IMR-90 (cell line): Measurements from ENCODE around the gene IRF5. TPM values are rescaled to one million over a fixed set of nuclear protein-coding genes. Genes with fewer than 3 reads are reported as not detected.
A peak's percentile ranks its signal among the peaks of the same experiment; 100 is the strongest.

Source experiments
- ATAC-seq: fragments of 200-7000 bp; cut with Tn5 transposase; 2 replicates; pipeline ENCODE4 v1.9.1; 2020; ENCODE audit warnings: low read depth, mild to moderate bottlenecking, moderate library complexity
- BruUV-seq: library from RNA; stranded (reverse); fragments of 400-500 nt; replicated peaks from 2 replicates; lab custom pipeline; 2021; lab: Mats Ljungman, UMichigan
- CTCF ChIA-PET: fragments of 300-600 bp; formaldehyde crosslinking; extraction: SDS; loops from one replicate; lab custom pipeline; 2021; ENCODE audit warnings: antibody characterized with exemption; lab: Yijun Ruan, JAX
- POLR2A ChIA-PET: fragments of 300-600 bp; sonication (Branson Sonifier 250); formaldehyde crosslinking; loops from one replicate; lab custom pipeline; 2022; ENCODE audit warnings: antibody characterized with exemption; ENCODE audit not compliant: unreplicated experiment; lab: Charles Lee
- DNase-seq: peaks from one replicate; pipeline ENCODE4 v3.0.0; 2013
- H2AFZ ChIP-seq: replicated peaks from 2 replicates; pipeline ENCODE3; 2013; ENCODE audit warnings: low read length, mild to moderate bottlenecking; ENCODE audit not compliant: poor library complexity
- H2AK5ac ChIP-seq: 2 replicates; pipeline ENCODE4 v1.6.1; 2013; ENCODE audit warnings: low read depth, low read length, inconsistent platforms
- H2AK9ac ChIP-seq: replicated peaks from 2 replicates; pipeline ENCODE3; 2013; ENCODE audit warnings: mild to moderate bottlenecking, low read depth, low read length, moderate library complexity; ENCODE audit not compliant: poor library complexity
- H2BK120ac ChIP-seq: 2 replicates; pipeline ENCODE4 v1.6.1; 2013; ENCODE audit warnings: low read depth, low read length, inconsistent platforms
- H2BK15ac ChIP-seq: 3 replicates; pipeline ENCODE4 v1.6.1; 2013; ENCODE audit warnings: low read depth, low read length, inconsistent platforms
- H2BK20ac ChIP-seq: 2 replicates; pipeline ENCODE4 v1.6.1; 2013; ENCODE audit warnings: low read depth, mild to moderate bottlenecking, inconsistent platforms, low read length, moderate library complexity
- H2BK5ac ChIP-seq: 2 replicates; pipeline ENCODE4 v1.6.1; 2013; ENCODE audit warnings: mild to moderate bottlenecking, low read depth, low read length, inconsistent platforms; ENCODE audit not compliant: poor library complexity, severe bottlenecking
- H3K14ac ChIP-seq: replicated peaks from 2 replicates; pipeline ENCODE4 v1.6.1; 2013; ENCODE audit warnings: low read depth, low read length, inconsistent platforms
- H3K18ac ChIP-seq: 2 replicates; pipeline ENCODE4 v1.6.1; 2013; ENCODE audit warnings: low read depth, low read length, control low read depth
- H3K23ac ChIP-seq: 2 replicates; pipeline ENCODE4 v1.6.1; 2013; ENCODE audit warnings: low read depth, low read length, inconsistent platforms
- H3K27ac ChIP-seq: 2 replicates; pipeline ENCODE4 v1.5.1; 2013; ENCODE audit warnings: mild to moderate bottlenecking, control low read depth, low read length; ENCODE audit not compliant: insufficient read depth
- H3K27me3 ChIP-seq: 2 replicates; pipeline ENCODE4 v1.6.1; 2013; ENCODE audit warnings: low read length; ENCODE audit not compliant: control insufficient read depth, insufficient read depth
- H3K36me3 ChIP-seq: 2 replicates; pipeline ENCODE4 v1.6.1; 2013; ENCODE audit warnings: low read length, mixed read lengths; ENCODE audit not compliant: control insufficient read depth, insufficient read depth
- H3K4ac ChIP-seq: 2 replicates; pipeline ENCODE4 v1.6.1; 2013; ENCODE audit warnings: low read depth, low read length, inconsistent platforms
- H3K4me1 ChIP-seq: 2 replicates; pipeline ENCODE4 v1.6.1; 2013; ENCODE audit warnings: low read length, mixed read lengths; ENCODE audit not compliant: control insufficient read depth, insufficient read depth
- H3K4me2 ChIP-seq: 2 replicates; pipeline ENCODE4 v1.6.1; 2013; ENCODE audit warnings: low read depth, mild to moderate bottlenecking, control low read depth, low read length, moderate library complexity
- H3K4me3 ChIP-seq: 2 replicates; pipeline ENCODE4 v1.5.1; 2013; ENCODE audit warnings: low read depth, mild to moderate bottlenecking, control low read depth, low read length, moderate library complexity; ENCODE audit not compliant: insufficient read depth
- H3K56ac ChIP-seq: 2 replicates; pipeline ENCODE4 v1.6.1; 2013; ENCODE audit warnings: low read length, inconsistent platforms; ENCODE audit not compliant: insufficient read depth; ENCODE audit errors: extremely low read depth
- H3K79me1 ChIP-seq, 2 experiments: 2 replicates each; pipeline ENCODE4 v1.6.1; 2013; ENCODE audit warnings: low read length in 2 of 2, inconsistent platforms in 1 of 2, low read depth in 1 of 2
- H3K9ac ChIP-seq: 2 replicates; pipeline ENCODE4 v1.6.1; 2013; ENCODE audit warnings: low read depth, low read length, control low read depth
- H3K9me1 ChIP-seq: 2 replicates; pipeline ENCODE4 v1.6.1; 2013; ENCODE audit warnings: low read length, inconsistent platforms; ENCODE audit not compliant: insufficient read depth
- H3K9me3 ChIP-seq: 2 replicates; pipeline ENCODE4 v1.6.1; 2013; ENCODE audit warnings: low read length; ENCODE audit not compliant: control insufficient read depth, insufficient read depth
- H4K20me1 ChIP-seq: 2 replicates; pipeline ENCODE4 v1.6.1; 2013; ENCODE audit warnings: low read length, inconsistent platforms; ENCODE audit not compliant: insufficient read depth
- H4K5ac ChIP-seq: 2 replicates; pipeline ENCODE4 v1.6.1; 2013; ENCODE audit warnings: mild to moderate bottlenecking, low read depth, low read length, control low read depth
- H4K8ac ChIP-seq, 2 experiments: 2 replicates each; pipeline ENCODE4 v1.6.1; 2013; ENCODE audit warnings: low read depth in 2 of 2, low read length in 2 of 2, control low read depth in 1 of 2, inconsistent platforms in 1 of 2
- H4K91ac ChIP-seq: 2 replicates; pipeline ENCODE4 v1.6.1; 2013; ENCODE audit warnings: low read depth, low read length, inconsistent platforms; ENCODE audit not compliant: insufficient read depth
- CEBPB ChIP-seq: IDR thresholded peaks from 2 replicates; pipeline ENCODE4 v1.6.1; 2012; ENCODE audit warnings: low read depth, low read length, improper control_type of control experiment
- CHD1 ChIP-seq: IDR thresholded peaks from 2 replicates; pipeline ENCODE4 v1.6.1; 2012; ENCODE audit warnings: low read depth, low read length, improper control_type of control experiment
- CTCF ChIP-seq: conservative IDR thresholded peaks from 2 replicates; pipeline ENCODE4 v1.5.1; 2012; ENCODE audit warnings: mild to moderate bottlenecking, low read depth, low read length, improper control_type of control experiment
- ELK1 ChIP-seq: fragments of 150-350 bp; IDR thresholded peaks from 2 replicates; pipeline ENCODE4 v1.6.1; 2016; ENCODE audit warnings: low read depth, mild to moderate bottlenecking, low read length, moderate library complexity, borderline replicate concordance
- NFE2L2 ChIP-seq: fragments of 150-350 bp; IDR thresholded peaks from 2 replicates; pipeline ENCODE4 v1.6.1; 2016; ENCODE audit warnings: low read depth, mild to moderate bottlenecking, low read length
- POLR2A ChIP-seq: IDR thresholded peaks from 2 replicates; pipeline ENCODE4 v1.6.1; 2012; ENCODE audit warnings: mild to moderate bottlenecking, low read depth, low read length
- RAD21 ChIP-seq: IDR thresholded peaks from 2 replicates; pipeline ENCODE4 v1.6.1; 2012; ENCODE audit warnings: low read length, improper control_type of control experiment
- RCOR1 ChIP-seq: IDR thresholded peaks from 2 replicates; pipeline ENCODE4 v1.6.1; 2012; ENCODE audit warnings: mild to moderate bottlenecking, low read length, improper control_type of control experiment; ENCODE audit not compliant: insufficient replicate concordance
- WGBS, 2 experiments: methylation state at CpG; one replicate each; pipeline versions ENCODE4 v1.1.5 to v1.1.7; 2013; ENCODE audit warnings: missing lambda C conversion rate in 2 of 2; ENCODE audit not compliant: insufficient read length in 1 of 2; ENCODE audit errors: extremely low coverage in 2 of 2; 5-methylcytosine and 5-hydroxymethylcytosine counted together
- dilution Hi-C: fragments of 300-500 bp; cut with HindIII; formaldehyde crosslinking; loops from one replicate; pipeline ENCODE4 v1.14.3; 2018; ENCODE audit warnings: low sequenced_read_pairs; ENCODE audit not compliant: unreplicated experiment
- in situ Hi-C: fragments of 300-500 bp; cut with MboI; formaldehyde crosslinking; loops from 3 replicates; pipeline ENCODE4 v1.14.3; 2019; ENCODE audit warnings: low sequenced_read_pairs, inconsistent platforms, mixed read lengths
- intact Hi-C: fragments of 100-400 bp; cut with micrococcal nuclease; formaldehyde crosslinking; loops from 2 replicates; pipeline ENCODE4 v1.10.0; 2022
- polyA plus RNA-seq, 3 experiments: library from polyadenylated mRNA; depleted of rRNA; stranded (reverse); fragments of >200 nt; gene quantifications; 2 replicates each; pipeline ENCODE4 v1.2.3, GENCODE V29; 2012; ENCODE audit warnings: low replicate concordance in 1 of 3
- total RNA-seq: library from RNA; depleted of rRNA; stranded (reverse); fragments of >200 nt; gene quantifications from 2 replicates; pipeline ENCODE4 v1.2.3, GENCODE V29; 2012

The IRF5 gene
- total and polyA plus RNA-seq, 2 of the 4 experiments (the other 2 are of a cell fraction), result 0.14 to 0.18 TPM

GRCh38 chr7:128941323-128941890 is 3.7 kb downstream of the IRF5 start:
- Histone ChIP-seq H3K27me3 (peaks cover 55% of the 10 kb centered on the region), H3K9me1 (no peaks in the 10 kb centered on the region), H3K14ac (no peak overlapping the region), H3K4me3 (no peak overlapping the region), H3K4ac (no peak overlapping the region), H3K27ac (no peak overlapping the region), H3K23ac (no peak overlapping the region), H3K56ac (no peak overlapping the region), H3K9me3 (no peaks in the 10 kb centered on the region), H2BK20ac (no peak overlapping the region), H4K91ac (no peak overlapping the region), H2BK15ac (no peak overlapping the region), H2AK5ac (no peak overlapping the region), H2AK9ac (peak overlapping the region; percentile 42), H3K79me1 (no peaks in the 10 kb centered on the region), H4K20me1 (no peaks in the 10 kb centered on the region; the same call in 1 of the 2 replicates), H4K8ac (no peak overlapping the region), H2BK5ac (no peak overlapping the region), H3K4me2 (no peak overlapping the region), H3K9ac (no peak overlapping the region), H3K36me3 (no peaks in the 10 kb centered on the region), H2AFZ (no peak overlapping the region), H4K5ac (no peak overlapping the region), H2BK120ac (no peak overlapping the region), H3K18ac (no peak overlapping the region), H3K4me1 (no peaks in the 10 kb centered on the region; the same call in 1 of the 2 replicates)
- TF ChIP-seq NFE2L2 (no peak), CTCF (no peak), CEBPB (no peak), ELK1 (no peak), POLR2A (no peak), RCOR1 (no peak), RAD21 (no peak), CHD1 (no peak)
- in situ Hi-C loops, result no loop called here
- ATAC-seq, result no peak
- 67% methylated on average over 2 of the region's 15 CpGs; no CpG with 5 or more reads in 1 of the 2 experiments for WGBS, 2 experiments
- POLR2A ChIA-PET, result no interaction called here
- BruUV-seq, result no TSS peak
- DNase-seq, result no peak
- CTCF ChIA-PET, result interaction anchor here (1.3 kb wide), 1 partner anchor 150 kb away, joined by 3 read pairs; no protein-coding TSS in a partner anchor
- dilution Hi-C loops, result no loop called here
- intact Hi-C loops, result no loop called here
